Vagina (tissue), 2 donors: ENCODE measurements around the gene DNASE1L3. TPM values are rescaled to one million over a fixed set of nuclear protein-coding genes. Genes with fewer than 3 reads are reported as not detected.

Source experiments
- DNase-seq, 2 donors: peaks; one replicate each; pipeline ENCODE4 v3.0.0-alpha.2; 2017; ENCODE audit errors: extremely low spot score in 2 of 2
- H3K27ac ChIP-seq: fragments of 200-600 bp; sonication (generic); one replicate; pipeline ENCODE4 v1.5.1; 2019
- H3K27me3 ChIP-seq: fragments of 200-600 bp; sonication (generic); one replicate; pipeline ENCODE4 v1.5.1; 2019
- H3K36me3 ChIP-seq, 2 donors: fragments of 200-600 bp; sonication (generic); one replicate each; pipeline ENCODE4 v1.5.1; 2017 to 2019
- H3K4me1 ChIP-seq: fragments of 200-600 bp; sonication (generic); one replicate; pipeline ENCODE4 v1.5.1; 2019
- H3K4me3 ChIP-seq, 2 donors: fragments of 200-600 bp; sonication (generic); 1 replicate in 1 of 2; 2 replicates in 1 of 2; pipeline ENCODE4 v1.5.1; 2016 to 2019
- H3K9me3 ChIP-seq: fragments of 200-600 bp; sonication (generic); one replicate; pipeline ENCODE4 v1.5.1; 2019
- CTCF ChIP-seq, 3 experiments: fragments of 450-650 bp in 2 of 3; fragments of 200-600 bp in 1 of 3; sonication (generic) in 1 of 3; IDR thresholded peaks; one replicate each; pipeline ENCODE4 v1.5.1; 2017 to 2019; ENCODE audit warnings: antibody characterized with exemption in 3 of 3, mild to moderate bottlenecking in 2 of 3, moderate library complexity in 2 of 3
- POLR2A ChIP-seq, 2 donors: fragments of 450-650 bp; IDR thresholded peaks; one replicate each; pipeline ENCODE4 v1.6.1; 2017; ENCODE audit warnings: antibody characterized with exemption in 2 of 2, mild to moderate bottlenecking in 2 of 2, moderate library complexity in 2 of 2
- POLR2AphosphoS5 ChIP-seq, 2 donors: sonication (generic); formaldehyde crosslinking; IDR thresholded peaks; one replicate each; pipeline ENCODE4 v1.9.0; 2017; ENCODE audit warnings: antibody characterized with exemption in 2 of 2, mild to moderate bottlenecking in 2 of 2, low read depth in 1 of 2; ENCODE audit not compliant: insufficient read depth in 1 of 2
- intact Hi-C: fragments of 100-400 bp; cut with DNase I; formaldehyde crosslinking; loops from one replicate; pipeline ENCODE4 v1.15.1; 2023
- total RNA-seq: library from RNA; depleted of rRNA; stranded (reverse); fragments of >200 nt; gene quantifications from one replicate; pipeline ENCODE4 v1.2.3, GENCODE V29; 2016

Gene DNASE1L3
- total RNA-seq, 1 donor from 2014 or later = 13.3 TPM

DNA sequence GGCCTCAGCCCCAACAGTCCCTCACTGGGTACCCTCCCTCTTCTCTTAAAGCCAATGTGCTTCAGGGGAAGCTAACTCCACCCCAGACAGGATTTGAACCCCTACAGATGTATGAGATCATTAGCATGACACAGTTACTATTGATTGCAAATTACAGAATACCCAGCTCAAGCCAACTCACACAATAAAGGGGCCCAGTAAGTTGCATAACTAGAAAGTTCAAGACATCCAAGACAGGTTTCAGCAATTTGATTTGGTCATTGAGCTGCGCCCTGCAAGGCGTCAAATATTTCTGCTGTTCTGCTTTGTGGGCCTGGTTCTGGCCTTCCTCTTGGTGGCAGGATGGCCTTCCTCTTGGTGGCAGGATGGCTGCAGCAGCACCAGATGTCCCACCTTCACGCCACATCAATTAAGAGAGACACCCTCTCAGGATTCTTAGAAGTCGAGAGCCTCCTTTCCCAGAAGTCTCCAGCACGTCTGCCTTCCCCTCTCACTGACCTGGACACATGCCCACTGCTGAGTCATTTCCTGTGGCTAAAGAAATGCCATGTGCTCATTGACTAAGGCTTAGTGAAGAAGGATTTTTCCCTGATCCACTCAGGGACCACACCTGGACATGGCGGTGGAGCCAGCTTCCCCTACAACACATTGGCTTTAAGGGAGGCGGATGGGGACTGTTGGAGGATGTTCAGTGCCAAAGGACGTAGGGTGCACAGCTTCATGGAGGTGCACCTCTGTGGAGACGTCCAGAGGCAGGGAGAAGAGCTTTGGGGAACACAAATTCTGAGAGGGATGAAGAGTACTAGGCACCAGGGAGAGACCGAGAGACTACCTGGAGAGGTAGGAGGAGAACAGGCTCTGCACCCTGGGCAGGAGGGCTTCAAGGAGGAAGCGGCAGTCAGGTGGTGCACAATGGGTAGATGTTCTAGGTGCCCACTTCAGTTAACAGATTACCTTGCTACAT, 49.1 kb downstream of the DNASE1L3 start:
- no peaks in the 10 kb centered on the region for H3K27me3 ChIP-seq
- H3K27ac ChIP-seq = no peak overlapping the region
- H3K9me3 ChIP-seq = no peaks in the 10 kb centered on the region
- no peak for DNase-seq
- no peaks in the 10 kb centered on the region for H3K4me1 ChIP-seq
- no peak overlapping the region for H3K4me3 ChIP-seq
- peaks cover 0 to 37% of the 10 kb centered on the region in 2 donors for H3K36me3 ChIP-seq
- TF ChIP-seq CTCF (IDR thresholded peaks at IDR 0.05) = no peak
- TF ChIP-seq POLR2A (IDR thresholded peaks at IDR 0.05) = no peak
- peak in 1 of 2 donors; percentile 18 for TF ChIP-seq POLR2AphosphoS5 (IDR thresholded peaks at IDR 0.05; ENCODE audit: insufficient read depth in 1 of 2, low read depth in 1 of 2)
- intact Hi-C loops = no loop called here

DNA sequence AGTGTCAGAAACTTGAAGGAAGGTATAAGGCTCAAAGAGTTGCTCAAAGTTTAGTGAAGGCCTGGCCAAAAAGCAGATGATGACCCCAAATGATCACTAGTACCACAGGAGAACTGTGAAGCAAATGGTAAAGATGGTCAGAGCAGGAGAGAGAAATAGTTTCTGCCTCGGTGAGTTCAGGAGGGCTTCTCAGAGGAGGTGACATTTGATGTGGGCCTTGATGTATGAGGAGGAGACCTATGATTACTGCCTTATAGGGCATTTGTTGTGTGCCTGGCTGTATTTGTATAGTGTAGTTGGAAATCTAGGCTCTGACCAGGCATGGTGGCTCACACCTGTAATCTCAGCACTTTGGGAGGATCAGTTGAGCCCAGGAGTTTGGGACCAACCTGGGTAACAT, 50.4 kb downstream of the DNASE1L3 start:
- Histone ChIP-seq H3K4me3 (no peak overlapping the region), H3K27me3 (no peaks in the 10 kb centered on the region), H3K36me3 (peaks cover 0 to 48% of the 10 kb centered on the region in 2 donors), H3K4me1 (no peaks in the 10 kb centered on the region), H3K27ac (no peak overlapping the region), H3K9me3 (no peaks in the 10 kb centered on the region)
- TF ChIP-seq POLR2AphosphoS5 (IDR thresholded peaks at IDR 0.05; ENCODE audit: insufficient read depth in 1 of 2, low read depth in 1 of 2) (no peak), POLR2A (IDR thresholded peaks at IDR 0.05) (no peak), CTCF (IDR thresholded peaks at IDR 0.05) (no peak)
- no peak for DNase-seq
- intact Hi-C loops = no loop called here

DNA sequence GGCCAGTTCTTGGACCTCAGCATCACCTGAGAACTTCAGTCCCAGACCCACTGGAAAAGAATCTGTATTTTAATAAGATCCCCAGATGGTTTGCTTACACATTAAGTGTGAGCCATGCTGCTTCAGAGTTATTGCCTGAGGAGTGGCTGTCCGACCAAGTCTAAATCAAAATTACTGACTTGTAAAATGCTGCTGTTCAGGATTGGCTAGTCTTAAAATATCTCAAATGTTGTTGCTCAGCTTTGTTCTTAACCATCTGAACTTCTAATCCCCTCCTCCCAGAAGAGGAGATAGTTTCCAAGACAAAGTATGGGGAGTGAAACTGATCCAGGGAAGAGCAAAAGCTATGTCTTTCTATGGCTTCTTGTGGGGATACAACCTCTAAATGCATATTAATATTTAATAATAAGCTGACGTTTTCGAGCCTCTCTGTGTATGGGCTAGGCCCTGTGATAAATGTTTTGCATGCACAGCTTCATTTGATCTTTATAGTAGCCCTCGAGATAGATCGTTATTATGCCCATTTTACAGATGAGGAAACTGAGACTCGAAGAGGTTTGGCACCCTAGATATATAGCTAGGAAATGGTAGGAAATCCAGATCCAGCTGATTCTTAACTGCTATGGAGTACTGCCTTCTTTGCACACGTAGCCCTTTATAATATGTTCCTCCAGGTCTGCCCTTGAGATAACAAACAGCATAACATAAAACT, 52.2 kb downstream of the DNASE1L3 start:
- no peaks in the 10 kb centered on the region for H3K27me3 ChIP-seq
- peaks cover 0 to 46% of the 10 kb centered on the region in 2 donors for H3K36me3 ChIP-seq
- no peak for DNase-seq
- intact Hi-C loops = no loop called here
- TF ChIP-seq POLR2A (IDR thresholded peaks at IDR 0.05) (no peak), CTCF (IDR thresholded peaks at IDR 0.05) (no peak), POLR2AphosphoS5 (IDR thresholded peaks at IDR 0.05; ENCODE audit: insufficient read depth in 1 of 2, low read depth in 1 of 2) (no peak)
- no peak overlapping the region for H3K27ac ChIP-seq
- no peaks in the 10 kb centered on the region for H3K4me1 ChIP-seq
- H3K4me3 ChIP-seq = no peak overlapping the region
- H3K9me3 ChIP-seq = no peaks in the 10 kb centered on the region

- Histone ChIP-seq H3K9me3 (no peaks in the 10 kb centered on the region), H3K36me3 (peaks cover 0 to 44% of the 10 kb centered on the region in 2 donors), H3K4me3 (no peak overlapping the region), H3K27me3 (no peaks in the 10 kb centered on the region), H3K4me1 (no peaks in the 10 kb centered on the region), H3K27ac (no peak overlapping the region)
- TF ChIP-seq POLR2AphosphoS5 (IDR thresholded peaks at IDR 0.05; ENCODE audit: insufficient read depth in 1 of 2, low read depth in 1 of 2) = no peak
- no peak for TF ChIP-seq CTCF (IDR thresholded peaks at IDR 0.05)
- no peak for TF ChIP-seq POLR2A (IDR thresholded peaks at IDR 0.05)
- intact Hi-C loops = no loop called here
- DNase-seq = no peak
These were observed 53.1 kb downstream of the DNASE1L3 start for GRCh38 chr3:58157700-58158099.
